Measurements from ENCODE around the gene SCPEP1.

The SCPEP1 gene

DNA sequence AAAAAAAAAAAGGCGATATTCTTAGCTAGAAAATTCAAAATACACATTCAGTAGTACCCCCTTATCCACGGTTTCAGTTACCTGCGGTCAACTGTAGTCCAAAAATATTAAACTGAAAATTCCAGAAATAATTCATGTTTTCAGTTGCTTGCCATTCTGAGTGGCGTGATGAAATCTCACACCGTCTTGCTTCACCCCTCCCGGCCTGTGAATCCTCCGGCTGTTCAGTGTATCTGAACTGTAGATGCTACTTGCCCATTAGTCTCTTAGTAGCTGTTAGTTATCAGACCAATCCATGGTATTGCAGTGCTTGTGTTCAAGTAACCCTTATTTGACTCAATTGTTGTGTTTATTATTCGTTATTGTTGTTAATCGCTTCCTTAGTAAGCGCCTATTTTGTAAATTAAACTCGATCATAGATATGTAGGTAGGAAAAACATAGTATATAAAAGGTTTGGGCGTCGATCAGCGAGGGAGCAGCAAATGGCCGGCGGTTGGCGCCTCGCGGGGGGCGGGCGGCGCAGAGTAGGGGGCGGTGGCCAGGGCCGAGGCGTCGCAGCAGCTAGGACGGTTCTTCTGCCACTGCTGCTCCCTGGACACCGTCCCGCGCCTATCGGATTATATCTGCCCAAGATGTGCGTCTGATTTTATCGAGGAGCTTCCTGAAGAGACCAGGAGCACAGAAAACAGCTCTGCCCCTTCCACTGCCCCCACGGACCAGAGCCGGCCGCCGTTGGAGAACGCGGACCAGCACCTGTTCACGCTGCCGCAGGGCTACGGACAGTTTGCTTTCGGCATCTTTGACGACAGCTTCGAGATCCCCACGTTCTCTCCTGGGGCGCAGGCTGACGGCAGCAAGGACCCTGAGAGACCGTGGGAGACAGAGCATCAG lies 67.3 kb downstream of the SCPEP1 start:
- Histone ChIP-seq H2AFZ (peak overlapping the region; percentile 91), H3K36me3 (ENCODE audit: control insufficient read depth, insufficient read depth, low read length) (no peaks in the 10 kb centered on the region), H3K27ac (no peak overlapping the region), H3K4me2 (ENCODE audit: low read length) (peak overlapping the region; percentile 72), H3K9ac (no peak overlapping the region), H3K79me2 (no peaks in the 10 kb centered on the region), H3K4me1 (no peaks in the 10 kb centered on the region), H3K9me3 (ENCODE audit: control insufficient read depth, low read length) (no peaks in the 10 kb centered on the region), H3K27me3 (ENCODE audit: control insufficient read depth, insufficient read depth, low read length) (no peaks in the 10 kb centered on the region), H3K4me3 (ENCODE audit: low read depth, low read length) (peak overlapping the region; percentile 22)
- TF ChIP-seq, protein P1, sequence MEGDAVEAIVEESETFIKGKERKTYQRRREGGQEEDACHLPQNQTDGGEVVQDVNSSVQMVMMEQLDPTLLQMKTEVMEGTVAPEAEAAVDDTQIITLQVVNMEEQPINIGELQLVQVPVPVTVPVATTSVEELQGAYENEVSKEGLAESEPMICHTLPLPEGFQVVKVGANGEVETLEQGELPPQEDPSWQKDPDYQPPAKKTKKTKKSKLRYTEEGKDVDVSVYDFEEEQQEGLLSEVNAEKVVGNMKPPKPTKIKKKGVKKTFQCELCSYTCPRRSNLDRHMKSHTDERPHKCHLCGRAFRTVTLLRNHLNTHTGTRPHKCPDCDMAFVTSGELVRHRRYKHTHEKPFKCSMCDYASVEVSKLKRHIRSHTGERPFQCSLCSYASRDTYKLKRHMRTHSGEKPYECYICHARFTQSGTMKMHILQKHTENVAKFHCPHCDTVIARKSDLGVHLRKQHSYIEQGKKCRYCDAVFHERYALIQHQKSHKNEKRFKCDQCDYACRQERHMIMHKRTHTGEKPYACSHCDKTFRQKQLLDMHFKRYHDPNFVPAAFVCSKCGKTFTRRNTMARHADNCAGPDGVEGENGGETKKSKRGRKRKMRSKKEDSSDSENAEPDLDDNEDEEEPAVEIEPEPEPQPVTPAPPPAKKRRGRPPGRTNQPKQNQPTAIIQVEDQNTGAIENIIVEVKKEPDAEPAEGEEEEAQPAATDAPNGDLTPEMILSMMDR (IDR thresholded peaks at IDR 0.05) = no peak

GRCh38 chr17:57045868-57046704 lies 68.2 kb downstream of the SCPEP1 start:
- peak overlapping the region; percentile 72 for H3K4me2 ChIP-seq (ENCODE audit: low read length)
- H2AFZ ChIP-seq = peak overlapping the region; percentile 91
- H3K4me3 ChIP-seq (ENCODE audit: low read depth, low read length) = peak overlapping the region; percentile 22
- H3K27ac ChIP-seq = no peak overlapping the region
- no peaks in the 10 kb centered on the region for H3K27me3 ChIP-seq (ENCODE audit: control insufficient read depth, insufficient read depth, low read length)
- H3K79me2 ChIP-seq = no peaks in the 10 kb centered on the region
- H3K36me3 ChIP-seq (ENCODE audit: control insufficient read depth, insufficient read depth, low read length) = no peaks in the 10 kb centered on the region
- no peak overlapping the region for H3K9ac ChIP-seq
- H3K4me1 ChIP-seq = no peaks in the 10 kb centered on the region
- no peaks in the 10 kb centered on the region for H3K9me3 ChIP-seq (ENCODE audit: control insufficient read depth, low read length)
- TF ChIP-seq, protein P1 (IDR thresholded peaks at IDR 0.05) = no peak

GRCh38 chr17:57046749-57047148 lies 68.8 kb downstream of the SCPEP1 start:
- no peaks in the 10 kb centered on the region for H3K36me3 ChIP-seq (ENCODE audit: control insufficient read depth, insufficient read depth, low read length)
- no peak overlapping the region for H3K27ac ChIP-seq
- no peak overlapping the region for H3K4me3 ChIP-seq (ENCODE audit: low read depth, low read length)
- H3K27me3 ChIP-seq (ENCODE audit: control insufficient read depth, insufficient read depth, low read length) = no peaks in the 10 kb centered on the region
- no peaks in the 10 kb centered on the region for H3K4me1 ChIP-seq
- H3K9me3 ChIP-seq (ENCODE audit: control insufficient read depth, low read length) = no peaks in the 10 kb centered on the region
- no peak overlapping the region for H2AFZ ChIP-seq
- TF ChIP-seq, protein P1 (IDR thresholded peaks at IDR 0.05) = no peak
- H3K79me2 ChIP-seq = no peaks in the 10 kb centered on the region
- H3K4me2 ChIP-seq (ENCODE audit: low read length) = no peak overlapping the region
- H3K9ac ChIP-seq = no peak overlapping the region

- Histone ChIP-seq H3K9me3 (ENCODE audit: control insufficient read depth, low read length) (no peaks in the 10 kb centered on the region), H2AFZ (no peak overlapping the region), H3K27ac (no peak overlapping the region), H3K27me3 (ENCODE audit: control insufficient read depth, insufficient read depth, low read length) (no peaks in the 10 kb centered on the region), H3K4me1 (no peaks in the 10 kb centered on the region), H3K4me3 (ENCODE audit: low read depth, low read length) (no peak overlapping the region), H3K36me3 (ENCODE audit: control insufficient read depth, insufficient read depth, low read length) (no peaks in the 10 kb centered on the region), H3K9ac (no peak overlapping the region), H3K79me2 (no peaks in the 10 kb centered on the region), H3K4me2 (ENCODE audit: low read length) (no peak overlapping the region)
- TF ChIP-seq, protein P1 (IDR thresholded peaks at IDR 0.05) = no peak
These were observed 70.2 kb downstream of the SCPEP1 start for GRCh38 chr17:57048096-57048495.

Data from parathyroid adenoma (tissue), 2 donors.